SK-N-MC (cell line): ENCODE results near the gene C1orf116.

ENCODE experiments used
- DNase-seq: peaks from one replicate; pipeline ENCODE4 v3.0.0-alpha.2; 2011; ENCODE audit warnings: low read depth, low spot score
- H3K27ac ChIP-seq: fragments of 200-600 bp; sonication (generic); 2 replicates; pipeline ENCODE4 v1.5.1; 2016; ENCODE audit warnings: mixed run types
- H3K36me3 ChIP-seq: fragments of 200-600 bp; sonication (generic); 2 replicates; pipeline ENCODE4 v1.6.1; 2017; ENCODE audit warnings: antibody characterized with exemption, low read length, mixed read lengths; ENCODE audit not compliant: insufficient read depth
- H3K4me3 ChIP-seq: fragments of 200-600 bp; sonication (generic); 2 replicates; pipeline ENCODE4 v1.5.1; 2016
- H3K9ac ChIP-seq: fragments of 200-600 bp; sonication (generic); 2 replicates; pipeline ENCODE4 v1.8.0; 2017; ENCODE audit warnings: mixed run types, mixed read lengths; ENCODE audit not compliant: insufficient read length
- H3K9me3 ChIP-seq: fragments of 200-600 bp; sonication (generic); 2 replicates; pipeline ENCODE4 v1.6.1; 2017; ENCODE audit warnings: low read depth, mild to moderate bottlenecking, antibody characterized with exemption, low read length, moderate library complexity, mixed read lengths
- EZH2 ChIP-seq: fragments of 200-600 bp; sonication (generic); IDR thresholded peaks from one replicate; pipeline ENCODE4 v1.6.1; 2017; ENCODE audit warnings: antibody characterized with exemption
- FOXP2 ChIP-seq: optimal IDR thresholded peaks from 2 replicates; pipeline ENCODE3; 2011; ENCODE audit warnings: mild to moderate bottlenecking, moderate library complexity; ENCODE audit not compliant: insufficient read depth; ENCODE audit errors: extremely low read length, control extremely low read depth
- POLR2AphosphoS5 ChIP-seq: IDR thresholded peaks from 2 replicates; pipeline ENCODE4 v1.6.1; 2012; ENCODE audit warnings: mild to moderate bottlenecking, low read depth, low read length, borderline replicate concordance

C1orf116 gene

DNA sequence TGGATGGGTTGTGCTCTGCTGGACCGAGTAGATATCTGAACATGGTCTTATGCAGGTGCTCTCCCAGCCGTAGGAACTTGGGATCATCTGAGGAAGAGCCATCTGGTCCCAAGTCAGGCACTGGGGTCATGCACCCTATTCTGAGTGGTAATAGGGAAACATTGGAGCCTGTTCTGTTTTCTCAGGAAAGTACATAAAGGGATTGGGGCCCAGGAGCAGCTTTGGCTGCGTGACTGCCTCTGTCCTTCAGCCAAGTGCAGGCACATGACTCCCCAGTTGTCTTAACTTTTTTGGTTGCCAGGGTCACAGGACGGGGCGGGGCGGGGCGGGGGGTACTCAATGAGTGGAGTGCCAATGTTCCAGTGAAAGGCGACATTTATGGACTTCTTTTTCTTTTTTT lies 32.0 kb upstream of the C1orf116 start:
- no peak overlapping the region for H3K9ac ChIP-seq
- no peak overlapping the region for H3K27ac ChIP-seq
- TF ChIP-seq FOXP2 (no peak), EZH2 (no peak), POLR2AphosphoS5 (no peak)
- no peaks in the 10 kb centered on the region for H3K36me3 ChIP-seq
- H3K9me3 ChIP-seq = no peaks in the 10 kb centered on the region
- H3K4me3 ChIP-seq = no peak overlapping the region
- DNase-seq = no peak

GRCh38 chr1:207063014-207063413 lies 30.5 kb upstream of the C1orf116 start:
- H3K9ac ChIP-seq = no peak overlapping the region
- TF ChIP-seq FOXP2 = no peak
- no peaks in the 10 kb centered on the region for H3K36me3 ChIP-seq
- no peak for DNase-seq
- H3K9me3 ChIP-seq = no peaks in the 10 kb centered on the region
- no peak overlapping the region for H3K27ac ChIP-seq
- no peak overlapping the region for H3K4me3 ChIP-seq

DNA sequence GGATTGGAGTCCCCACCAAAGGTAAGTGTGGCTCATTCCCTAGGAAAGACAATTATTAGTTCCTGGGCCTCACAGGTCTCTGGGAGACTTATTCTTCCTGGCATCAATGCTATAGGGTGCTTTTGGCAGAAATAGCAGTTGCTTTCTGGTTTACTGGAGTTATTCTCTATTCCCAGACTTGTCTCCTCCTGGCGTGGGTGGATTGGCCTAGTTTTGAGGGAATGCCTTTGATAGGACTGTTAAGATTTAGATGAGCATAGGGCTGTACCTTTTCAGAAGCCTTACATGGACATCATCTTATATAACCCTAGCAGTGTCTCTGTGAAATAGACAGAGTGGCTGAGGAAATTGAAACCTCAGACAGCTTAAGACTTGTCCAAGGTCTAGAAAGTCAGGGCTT lies 29.5 kb upstream of the C1orf116 start:
- Histone ChIP-seq H3K9ac (no peak overlapping the region), H3K9me3 (no peaks in the 10 kb centered on the region), H3K27ac (no peak overlapping the region), H3K4me3 (no peak overlapping the region), H3K36me3 (no peaks in the 10 kb centered on the region)
- DNase-seq = no peak
- TF ChIP-seq POLR2AphosphoS5 (no peak), FOXP2 (no peak), EZH2 (no peak)

- Histone ChIP-seq H3K36me3 (no peaks in the 10 kb centered on the region), H3K4me3 (no peak overlapping the region), H3K9ac (no peak overlapping the region), H3K27ac (no peak overlapping the region), H3K9me3 (no peaks in the 10 kb centered on the region)
- DNase-seq = no peak
- TF ChIP-seq POLR2AphosphoS5 (no peak), FOXP2 (no peak), EZH2 (no peak)
Observed at GRCh38 chr1:207060596-207060995, 28.0 kb upstream of the C1orf116 start.

DNA sequence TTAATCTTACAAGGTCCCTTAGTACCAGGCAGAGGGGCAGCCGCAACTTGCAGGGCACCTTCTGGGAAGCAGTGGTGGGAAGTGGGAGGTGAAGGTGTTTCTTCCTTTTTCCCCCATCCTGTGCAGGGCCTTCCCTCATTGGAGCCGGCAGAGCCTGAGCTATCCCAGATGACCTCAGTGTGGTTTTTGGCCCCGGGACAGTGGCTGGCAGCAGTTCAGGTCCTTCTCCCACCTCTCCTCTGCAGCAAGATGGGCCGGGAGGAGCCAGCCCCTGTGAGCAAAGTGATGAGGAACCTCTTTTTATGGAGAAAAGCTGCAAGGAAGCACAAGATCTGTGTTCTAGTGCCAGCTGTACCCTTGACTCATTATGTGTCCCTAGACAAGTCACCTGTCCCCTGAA lies 27.3 kb upstream of the C1orf116 start:
- Histone ChIP-seq H3K9ac (no peak overlapping the region), H3K4me3 (no peak overlapping the region), H3K9me3 (no peaks in the 10 kb centered on the region), H3K36me3 (no peaks in the 10 kb centered on the region), H3K27ac (no peak overlapping the region)
- DNase-seq = no peak
- TF ChIP-seq FOXP2 (no peak), EZH2 (no peak), POLR2AphosphoS5 (no peak)

- DNase-seq = no peak
- no peak overlapping the region for H3K9ac ChIP-seq
- no peak overlapping the region for H3K4me3 ChIP-seq
- H3K36me3 ChIP-seq = no peaks in the 10 kb centered on the region
- TF ChIP-seq FOXP2 (no peak), POLR2AphosphoS5 (no peak), EZH2 (no peak)
- H3K9me3 ChIP-seq = no peaks in the 10 kb centered on the region
- H3K27ac ChIP-seq = no peak overlapping the region
Observed at GRCh38 chr1:207058878-207059867, 26.6 kb upstream of the C1orf116 start.

DNA sequence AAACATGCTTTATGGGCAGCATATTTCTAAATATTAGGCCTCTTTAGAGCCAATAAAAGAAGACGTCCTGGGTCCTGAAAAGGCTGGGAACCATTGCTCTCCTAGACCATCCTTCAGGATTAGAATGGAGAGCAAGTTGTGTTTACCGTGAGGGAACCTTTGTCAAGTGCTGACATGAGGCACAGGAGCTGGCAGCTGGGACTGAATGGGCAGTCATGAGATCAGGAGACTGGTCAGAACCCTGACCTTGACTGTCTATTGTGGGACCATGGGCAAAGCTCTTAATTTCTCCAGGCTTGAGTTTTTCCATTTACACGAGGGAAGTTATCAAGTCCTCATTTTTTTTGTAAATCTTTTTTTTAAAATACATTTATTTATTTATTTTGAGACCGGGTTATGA lies 25.7 kb upstream of the C1orf116 start:
- H3K9ac ChIP-seq = no peak overlapping the region
- H3K27ac ChIP-seq = no peak overlapping the region
- no peaks in the 10 kb centered on the region for H3K36me3 ChIP-seq
- TF ChIP-seq EZH2 (no peak), FOXP2 (no peak), POLR2AphosphoS5 (no peak)
- no peak for DNase-seq
- no peaks in the 10 kb centered on the region for H3K9me3 ChIP-seq
- H3K4me3 ChIP-seq = no peak overlapping the region

DNA sequence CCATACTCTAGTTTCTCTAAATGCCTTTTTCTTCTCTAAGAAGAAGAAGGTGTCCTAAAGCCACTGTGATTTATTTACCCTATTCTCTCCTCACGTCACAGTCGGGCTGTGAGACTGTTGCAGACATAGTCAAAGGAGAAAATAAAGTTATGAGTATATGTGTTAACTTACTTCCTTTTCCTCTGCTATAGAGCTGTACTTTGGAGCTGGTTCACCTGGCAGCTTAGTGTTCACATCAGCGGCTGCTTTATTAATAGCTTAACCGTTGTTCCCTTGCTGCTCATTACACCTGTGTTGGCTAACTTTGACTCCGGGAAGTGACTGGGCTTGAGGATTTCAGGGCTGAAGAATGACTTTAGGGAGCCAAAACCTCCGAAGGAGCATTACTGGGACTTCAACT lies 24.1 kb upstream of the C1orf116 start:
- Histone ChIP-seq H3K27ac (no peak overlapping the region), H3K9ac (no peak overlapping the region), H3K36me3 (no peaks in the 10 kb centered on the region), H3K9me3 (no peaks in the 10 kb centered on the region), H3K4me3 (no peak overlapping the region)
- no peak for DNase-seq
- TF ChIP-seq POLR2AphosphoS5 = no peak
- no peak for TF ChIP-seq FOXP2
- TF ChIP-seq EZH2 = no peak
